ENCODE measurements around the gene KCNJ4.

KCNJ4 gene

GRCh38 chr22:38455076-38455529 is at the start of gene KCNJ4:
Gene KCNJ4, minus strand, starts transcription at chr22:38455199. Its CDS starts 27,067 bp downstream, at chr22:38428132.
- DNase-seq, result no peak

GRCh38 chr22:38503021-38503420 is 48.0 kb upstream of the KCNJ4 start:
- DNase-seq, result no peak

GRCh38 chr22:38501797-38502672 is 47.0 kb upstream of the KCNJ4 start:
- DNase-seq, result no peak

GRCh38 chr22:38497869-38498268 is 42.9 kb upstream of the KCNJ4 start:
- no peak for DNase-seq

- no peak for DNase-seq
These were observed 39.9 kb upstream of the KCNJ4 start for GRCh38 chr22:38494939-38495338.

GRCh38 chr22:38494498-38494897 is 39.5 kb upstream of the KCNJ4 start:
- DNase-seq, result no peak

GRCh38 chr22:38491707-38492348 is 36.8 kb upstream of the KCNJ4 start:
- no peak for DNase-seq

GRCh38 chr22:38490915-38491314 is 35.9 kb upstream of the KCNJ4 start:
- no peak for DNase-seq

- DNase-seq, result no peak
These were observed 35.5 kb upstream of the KCNJ4 start for GRCh38 chr22:38490475-38490874.

- no peak for DNase-seq
These were observed 34.7 kb upstream of the KCNJ4 start for GRCh38 chr22:38489561-38490145.

- DNase-seq, result no peak
These were observed 34.1 kb upstream of the KCNJ4 start for GRCh38 chr22:38489142-38489541.

- DNase-seq, result no peak
These were observed 32.9 kb upstream of the KCNJ4 start for GRCh38 chr22:38487946-38488345.

- no peak for DNase-seq
These were observed 30.8 kb upstream of the KCNJ4 start for GRCh38 chr22:38485783-38486182.

- no peak for DNase-seq
These were observed 29.2 kb upstream of the KCNJ4 start for GRCh38 chr22:38484244-38484643.

GRCh38 chr22:38482662-38483308 is 27.8 kb upstream of the KCNJ4 start:
- DNase-seq, result no peak

GRCh38 chr22:38481871-38482332 is 26.9 kb upstream of the KCNJ4 start:
- DNase-seq, result no peak

- no peak for DNase-seq
These were observed 26.3 kb upstream of the KCNJ4 start for GRCh38 chr22:38481162-38481870.

- DNase-seq, result no peak
These were observed 24.3 kb upstream of the KCNJ4 start for GRCh38 chr22:38479096-38479837.

- no peak for DNase-seq
These were observed 22.6 kb upstream of the KCNJ4 start for GRCh38 chr22:38477585-38477984.

- no peak for DNase-seq
These were observed 19.1 kb upstream of the KCNJ4 start for GRCh38 chr22:38474003-38474607.

- DNase-seq, result no peak
These were observed 16.2 kb upstream of the KCNJ4 start for GRCh38 chr22:38471237-38471636.
